H1 (cell line): ENCODE results near the gene ARAP2. TPM values are rescaled to one million over a fixed set of nuclear protein-coding genes. Genes with fewer than 3 reads are reported as not detected.

Source experiments
- CTCF ChIA-PET: fragments of 300-600 bp; sonication (Branson Sonifier 250); formaldehyde crosslinking; loops from one replicate; lab custom pipeline; 2021; ENCODE audit not compliant: partially characterized antibody; lab: Charles Lee
- POLR2A ChIA-PET: fragments of 300-600 bp; sonication (Branson Sonifier 250); formaldehyde crosslinking; loops from one replicate; lab custom pipeline; 2021; ENCODE audit warnings: inconsistent platforms; ENCODE audit not compliant: partially characterized antibody; lab: Charles Lee
- DNase-seq, 2 experiments: peaks; one replicate each; pipeline versions ENCODE4 v3.0.0 to v3.0.0-alpha.2; 2010 to 2022; ENCODE audit warnings: low spot score in 2 of 2, low read depth in 1 of 2, mixed read lengths in 1 of 2
- FAIRE-seq: peaks from 2 replicates; lab custom pipeline; 2011; peaks lifted over from hg19 to GRCh38; lab: Jason Lieb, UNC
- H2AFZ ChIP-seq: 2 replicates; pipeline ENCODE4 v1.8.1; 2012; ENCODE audit warnings: low read length, inconsistent platforms
- H2AK5ac ChIP-seq: 2 replicates; pipeline ENCODE4 v1.6.1; 2013; ENCODE audit warnings: low read depth, low read length
- H2BK120ac ChIP-seq: replicated peaks from 2 replicates; pipeline ENCODE3; 2013; ENCODE audit warnings: low read depth, low read length, inconsistent platforms
- H2BK12ac ChIP-seq: 2 replicates; pipeline ENCODE4 v1.6.1; 2013; ENCODE audit warnings: low read depth, low read length
- H2BK15ac ChIP-seq: 2 replicates; pipeline ENCODE4 v1.6.1; 2013; ENCODE audit warnings: low read length
- H2BK20ac ChIP-seq: 2 replicates; pipeline ENCODE4 v1.6.1; 2013; ENCODE audit warnings: low read length
- H2BK5ac ChIP-seq: 2 replicates; pipeline ENCODE4 v1.6.1; 2013; ENCODE audit warnings: low read depth, low read length
- H3K14ac ChIP-seq: 2 replicates; pipeline ENCODE4 v1.6.1; 2013; ENCODE audit warnings: inconsistent platforms; ENCODE audit not compliant: insufficient read length
- H3K18ac ChIP-seq: 2 replicates; pipeline ENCODE4 v1.6.1; 2013; ENCODE audit warnings: low read length; ENCODE audit errors: extremely low read depth
- H3K23ac ChIP-seq: 2 replicates; pipeline ENCODE4 v1.6.1; 2013; ENCODE audit warnings: inconsistent platforms; ENCODE audit not compliant: insufficient read length
- H3K23me2 ChIP-seq: 2 replicates; pipeline ENCODE4 v1.6.1; 2013; ENCODE audit warnings: low read depth, low read length
- H3K27ac ChIP-seq: 2 replicates; pipeline ENCODE4 v1.6.1; 2011; ENCODE audit warnings: low read depth, low read length, inconsistent platforms
- H3K27me3 ChIP-seq, 4 experiments: replicated peaks in 1 of 4; 1 replicate in 1 of 4; 2 replicates in 3 of 4; pipeline versions ENCODE4 v1.6.1 to v1.8.1; 2011 to 2013; ENCODE audit warnings: low read length in 3 of 4, mild to moderate bottlenecking in 3 of 4, inconsistent platforms in 2 of 4, mixed read lengths in 2 of 4, moderate library complexity in 1 of 4; ENCODE audit not compliant: control insufficient read depth in 3 of 4, insufficient read depth in 3 of 4; ENCODE audit errors: extremely low read depth in 1 of 4
- H3K36me3 ChIP-seq, 4 experiments: 2 replicates each; pipeline versions ENCODE4 v1.6.1 to v1.8.1; 2011 to 2013; ENCODE audit warnings: mild to moderate bottlenecking in 4 of 4, low read length in 3 of 4, moderate library complexity in 2 of 4, control low read depth in 1 of 4, inconsistent platforms in 1 of 4; ENCODE audit not compliant: insufficient read depth in 4 of 4, control insufficient read depth in 2 of 4
- H3K4ac ChIP-seq: replicated peaks from 2 replicates; pipeline ENCODE3; 2013; ENCODE audit warnings: low read length, low read depth, mixed read lengths, inconsistent platforms; ENCODE audit not compliant: insufficient read length
- H3K4me1 ChIP-seq, 4 experiments: replicated peaks in 1 of 4; 1 replicate in 1 of 4; 2 replicates in 3 of 4; pipeline versions ENCODE4 v1.6.1 to v1.8.1; 2011 to 2013; ENCODE audit warnings: low read length in 3 of 4, inconsistent platforms in 2 of 4, mixed read lengths in 1 of 4; ENCODE audit not compliant: insufficient read depth in 4 of 4, control insufficient read depth in 3 of 4
- H3K4me2 ChIP-seq, 2 experiments: 2 replicates each; pipeline versions ENCODE4 v1.6.1 to v1.8.1; 2011 to 2013; ENCODE audit warnings: low read depth in 2 of 2, low read length in 2 of 2, control low read depth in 1 of 2, inconsistent platforms in 1 of 2, mild to moderate bottlenecking in 1 of 2; ENCODE audit not compliant: insufficient read depth in 1 of 2
- H3K4me3 ChIP-seq, 4 experiments: fragments of 200-600, 300-600 bp in 1 of 4; sonication (generic), shearing (Covaris generic), sonication (Bioruptor Twin) in 1 of 4; 2 replicates each; pipeline versions ENCODE4 v1.5.1 to v1.8.1; 2011 to 2016; ENCODE audit warnings: low read length in 4 of 4, low read depth in 3 of 4, control low read depth in 2 of 4, inconsistent platforms in 2 of 4, mild to moderate bottlenecking in 2 of 4, mixed read lengths in 1 of 4, moderate library complexity in 1 of 4; ENCODE audit not compliant: insufficient read depth in 2 of 4; ENCODE audit errors: extremely low read depth in 1 of 4
- H3K56ac ChIP-seq: replicated peaks from 2 replicates; pipeline ENCODE3; 2013; ENCODE audit warnings: low read depth, mild to moderate bottlenecking, mixed read lengths, low read length, inconsistent platforms; ENCODE audit not compliant: insufficient read length
- H3K79me1 ChIP-seq: 2 replicates; pipeline ENCODE4 v1.6.1; 2013; ENCODE audit warnings: low read depth, low read length, control low read depth
- H3K79me2 ChIP-seq, 2 experiments: 2 replicates each; pipeline versions ENCODE4 v1.6.1 to v1.8.1; 2012 to 2013; ENCODE audit warnings: low read length in 2 of 2, mild to moderate bottlenecking in 2 of 2, inconsistent platforms in 1 of 2; ENCODE audit not compliant: insufficient read depth in 2 of 2, control insufficient read depth in 1 of 2
- H3K9ac ChIP-seq, 4 experiments: replicated peaks in 1 of 4; 1 replicate in 1 of 4; 2 replicates in 3 of 4; pipeline versions ENCODE4 v1.6.1 to v1.8.1; 2011 to 2013; ENCODE audit warnings: low read depth in 3 of 4, low read length in 3 of 4, control low read depth in 2 of 4, mild to moderate bottlenecking in 2 of 4, moderate library complexity in 2 of 4, inconsistent platforms in 1 of 4; ENCODE audit errors: extremely low read depth in 1 of 4
- H3K9me3 ChIP-seq, 2 experiments: 2 replicates each; pipeline versions ENCODE4 v1.6.1 to v1.8.1; 2012 to 2013; ENCODE audit warnings: mild to moderate bottlenecking in 2 of 2, moderate library complexity in 2 of 2, control low read depth in 1 of 2, inconsistent platforms in 1 of 2, low read depth in 1 of 2, low read length in 1 of 2, mixed read lengths in 1 of 2; ENCODE audit not compliant: insufficient read depth in 2 of 2
- H4K20me1 ChIP-seq, 2 experiments: replicated peaks in 1 of 2; 2 replicates each; pipeline versions ENCODE3 to v1.8.1; 2011 to 2013; ENCODE audit warnings: inconsistent platforms in 2 of 2, low read length in 2 of 2, mild to moderate bottlenecking in 1 of 2; ENCODE audit not compliant: insufficient read depth in 2 of 2, control insufficient read depth in 1 of 2
- H4K5ac ChIP-seq: 2 replicates; pipeline ENCODE4 v1.6.1; 2013; ENCODE audit warnings: low read length, low read depth, mixed read lengths, inconsistent platforms; ENCODE audit not compliant: insufficient read length
- H4K8ac ChIP-seq: 2 replicates; pipeline ENCODE4 v1.8.0; 2013; ENCODE audit warnings: mild to moderate bottlenecking, moderate library complexity, low read length, inconsistent platforms; ENCODE audit not compliant: insufficient read depth; ENCODE audit errors: extremely low read depth
- H4K91ac ChIP-seq: replicated peaks from 2 replicates; pipeline ENCODE3; 2013; ENCODE audit warnings: low read length, mixed read lengths, inconsistent platforms; ENCODE audit not compliant: insufficient read length
- BACH1 ChIP-seq: IDR thresholded peaks from 2 replicates; pipeline ENCODE4 v1.6.1; 2012; ENCODE audit warnings: low read length, improper control_type of control experiment
- CREB1 ChIP-seq: IDR thresholded peaks from 2 replicates; pipeline ENCODE4 v1.6.1; 2012; ENCODE audit warnings: inconsistent platforms
- CTBP2 ChIP-seq: IDR thresholded peaks from 2 replicates; pipeline ENCODE4 v1.7.0; 2011; ENCODE audit warnings: borderline replicate concordance, mild to moderate bottlenecking, moderate library complexity, mixed read lengths, low read length; ENCODE audit not compliant: insufficient read depth, insufficient read length
- GABPA ChIP-seq: IDR thresholded peaks from 2 replicates; pipeline ENCODE4 v1.6.1; 2011; ENCODE audit warnings: mild to moderate bottlenecking, low read length, moderate library complexity, borderline replicate concordance; ENCODE audit not compliant: insufficient read depth
- KDM1A ChIP-seq: fragments of 200-600, 300-600 bp; sonication (generic); IDR thresholded peaks from 2 replicates; pipeline ENCODE4 v1.7.1; 2016; ENCODE audit warnings: mild to moderate bottlenecking, low read length, borderline replicate concordance
- MAFK ChIP-seq: IDR thresholded peaks from 2 replicates; pipeline ENCODE4 v1.6.1; 2012; ENCODE audit warnings: low read depth, mild to moderate bottlenecking, improper control_type of control experiment, low read length
- SAP30 ChIP-seq: fragments of 300-600 bp; sonication (generic); IDR thresholded peaks from 2 replicates; pipeline ENCODE4 v1.7.1; 2012; ENCODE audit warnings: low read length, moderate library complexity, mild to moderate bottlenecking, inconsistent platforms; ENCODE audit not compliant: insufficient read depth, insufficient replicate concordance
- SIN3A ChIP-seq, 2 experiments: IDR thresholded peaks in 1 of 2; conservative IDR thresholded peaks in 1 of 2; 2 replicates each; pipeline ENCODE4 v1.6.1; 2011 to 2012; ENCODE audit warnings: low read length in 2 of 2, improper control_type of control experiment in 1 of 2, low read depth in 1 of 2, mild to moderate bottlenecking in 1 of 2
- SIRT6 ChIP-seq: IDR thresholded peaks from one replicate; pipeline ENCODE4 v1.7.1; 2012; ENCODE audit warnings: low read length, inconsistent platforms
- ZNF274 ChIP-seq: IDR thresholded peaks from 2 replicates; pipeline ENCODE4 v1.7.0; 2012; ENCODE audit warnings: low read length, borderline replicate concordance; ENCODE audit errors: extremely low read depth
- WGBS, 2 experiments: shearing (Covaris generic) in 1 of 2; methylation state at CpG; one replicate each; pipeline versions ENCODE4 v1.1.6 to v1.1.7; 2013 to 2015; ENCODE audit warnings: low lambda C conversion rate in 2 of 2, mixed read lengths in 2 of 2, inconsistent platforms in 1 of 2, low coverage in 1 of 2, missing lambda C conversion rate in 1 of 2; ENCODE audit not compliant: insufficient replicate concordance in 2 of 2, insufficient coverage in 1 of 2, insufficient read length in 1 of 2; ENCODE audit errors: extremely low coverage in 1 of 2, missing lambda C conversion rate in 1 of 2; 5-methylcytosine and 5-hydroxymethylcytosine counted together
- polyA plus RNA-seq, 7 experiments: library from polyadenylated mRNA; depleted of rRNA in 3 of 7; stranded (reverse) in 5 of 7; unstranded in 2 of 7; fragments of >200 nt in 5 of 7; fragments of 200-250 nt in 2 of 7; gene quantifications; 1 replicate in 5 of 7; 2 replicates in 1 of 7; 4 replicates in 1 of 7; pipeline versions ENCODE4 v1.2.1 to v1.2.3, GENCODE V29; 2011 to 2013; ENCODE audit warnings: missing spikeins in 2 of 7, mixed read lengths in 2 of 7
- total RNA-seq: library from RNA; stranded (reverse); fragmentation: NEBNext Ultra II Directional; extraction: Animal tissue kit (Norgen Biotek cat#: 25700); gene quantifications from 2 replicates; pipeline ENCODE4 v1.2.1, GENCODE V29; 2021
- TF ChIP-seq, protein P1 (sequence below): IDR thresholded peaks from 2 replicates; pipeline ENCODE4 v1.6.1; 2011; ENCODE audit warnings: low read length, improper control_type of control experiment

The ARAP2 gene
- total and polyA plus RNA-seq, 2 of the 8 experiments (the other 6 are each of a cell fraction or from before 2014, with no cell fraction given), result 0.15 to 2.3 TPM

DNA sequence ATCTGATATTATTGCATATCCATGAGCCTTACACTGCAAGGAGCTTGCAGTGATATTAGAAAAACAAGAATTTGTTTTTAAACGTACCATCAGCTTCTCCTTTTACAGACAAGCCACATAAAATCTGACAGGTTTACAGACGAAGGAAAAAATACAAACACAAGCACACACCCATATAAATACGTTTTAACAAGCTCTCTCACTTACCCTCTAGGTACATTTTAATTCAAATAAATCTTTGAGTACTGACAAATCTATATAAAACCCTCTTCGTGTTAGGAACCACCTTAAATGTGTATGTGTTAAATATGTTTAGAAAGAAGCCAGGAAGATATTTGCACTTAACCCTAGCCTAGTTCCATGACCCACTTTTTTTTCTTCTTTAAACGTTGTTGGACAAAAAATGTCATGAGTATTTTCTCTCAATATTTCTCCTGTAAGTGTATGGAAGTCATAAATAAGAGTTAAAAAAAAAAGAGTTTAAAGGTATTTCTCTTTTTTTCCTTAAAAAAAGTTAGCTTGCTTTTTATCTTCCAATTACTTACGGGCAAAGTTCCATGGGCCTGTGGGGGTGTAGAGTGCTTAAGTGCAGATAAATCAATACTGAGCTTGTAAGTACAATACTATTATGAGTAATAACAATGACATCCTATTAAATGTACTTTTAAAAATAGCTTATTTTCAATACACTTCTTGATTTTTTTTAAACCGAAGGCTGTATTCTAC lies 1.5 kb downstream of the ARAP2 start:
- H3K36me3 ChIP-seq, result no peaks in the 10 kb centered on the region
- no peak overlapping the region for H3K56ac ChIP-seq
- H4K91ac ChIP-seq, result no peak overlapping the region
- H2BK20ac ChIP-seq, result no peak overlapping the region
- POLR2A ChIA-PET, result no interaction called here
- H3K79me1 ChIP-seq, result no peaks in the 10 kb centered on the region
- H4K20me1 ChIP-seq, result no peaks in the 10 kb centered on the region
- no peaks in the 10 kb centered on the region for H3K9me3 ChIP-seq
- H3K23me2 ChIP-seq, result peaks cover 8% of the 10 kb centered on the region; the same call in 1 of the 2 replicates
- no peak overlapping the region for H2BK120ac ChIP-seq
- H3K27me3 ChIP-seq, result peaks cover 0 to 9% (median 4%) of the 10 kb centered on the region in 4 experiments; a peak in 4 of 7 replicates
- CTCF ChIA-PET, result interaction anchor here (1.1 to 3.3 kb wide), 5 partner anchors 9 to 84 kb away, joined by 3 to 13 read pairs (median 9); no protein-coding TSS in a partner anchor
- H2BK12ac ChIP-seq, result no peak overlapping the region
- WGBS, 2 experiments, result 83% methylated on average over 7 of the region's 7 CpGs; no CpG with 5 or more reads in 1 of the 2 experiments
- H3K27ac ChIP-seq, result no peak overlapping the region
- no peak overlapping the region for H3K4ac ChIP-seq
- no peak for FAIRE-seq
- no peak overlapping the region for H4K8ac ChIP-seq
- DNase-seq, result no peak
- H2AFZ ChIP-seq, result no peak overlapping the region
- H3K9ac ChIP-seq, result no peak overlapping the region
- H3K23ac ChIP-seq, result no peak overlapping the region
- no peaks in the 10 kb centered on the region for H3K4me1 ChIP-seq
- no peak overlapping the region for H2AK5ac ChIP-seq
- no peak overlapping the region for H3K4me3 ChIP-seq
- H3K79me2 ChIP-seq, result no peaks in the 10 kb centered on the region
- no peak overlapping the region for H2BK5ac ChIP-seq
- H2BK15ac ChIP-seq, result no peak overlapping the region
- no peak overlapping the region for H4K5ac ChIP-seq
- H3K14ac ChIP-seq, result no peak overlapping the region
- H3K18ac ChIP-seq, result no peak overlapping the region
- no peak overlapping the region; a peak in 1 of 4 replicates for H3K4me2 ChIP-seq
- TF ChIP-seq CREB1 (no peak), ZNF274 (no peak), SAP30 (no peak), CTBP2 (no peak), SIRT6 (no peak), KDM1A (no peak), GABPA (no peak), BACH1 (no peak), SIN3A (conservative IDR thresholded peaks at IDR 0.05 in 1 of 2, IDR thresholded peaks at IDR 0.05 in 1 of 2; ENCODE audit: low read depth in 1 of 2, low read length in 2 of 2) (no peak), MAFK (no peak)
- TF ChIP-seq, protein P1, sequence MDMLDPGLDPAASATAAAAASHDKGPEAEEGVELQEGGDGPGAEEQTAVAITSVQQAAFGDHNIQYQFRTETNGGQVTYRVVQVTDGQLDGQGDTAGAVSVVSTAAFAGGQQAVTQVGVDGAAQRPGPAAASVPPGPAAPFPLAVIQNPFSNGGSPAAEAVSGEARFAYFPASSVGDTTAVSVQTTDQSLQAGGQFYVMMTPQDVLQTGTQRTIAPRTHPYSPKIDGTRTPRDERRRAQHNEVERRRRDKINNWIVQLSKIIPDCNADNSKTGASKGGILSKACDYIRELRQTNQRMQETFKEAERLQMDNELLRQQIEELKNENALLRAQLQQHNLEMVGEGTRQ, result no peak
